Measurements from ENCODE around the gene MTHFD1L. TPM values are rescaled to one million over a fixed set of nuclear protein-coding genes. Genes with fewer than 3 reads are reported as not detected.

The MTHFD1L gene
- polyA plus RNA-seq, 2 of the 4 experiments (the other 2 are of a cell fraction): 27.2 to 63.2 TPM

GRCh38 chr6:151069641-151070040, 204.1 kb downstream of the MTHFD1L start:
- DNase-seq (ENCODE audit: low read depth in 1 of 2, low spot score in 1 of 2) (no peak), FAIRE-seq (no peak), ATAC-seq (no peak)
- no peak overlapping the region for H3K4me3 ChIP-seq
- peak overlapping the region; percentile 90 to 98 for H3K27ac ChIP-seq
- CTCF ChIA-PET: interaction anchor here (1.8 to 7.5 kb wide), 2 partner anchors 9 to 255 kb away, joined by 5 to 43 read pairs; no protein-coding TSS in a partner anchor
- 93% methylated on average over 8 of the region's 8 CpGs for WGBS (ENCODE audit: missing lambda C conversion rate)
- POLR2A ChIA-PET: interaction anchor here (0.6 to 1.6 kb wide), 2 partner anchors 25 to 41 kb away, joined by 4 to 6 read pairs; no protein-coding TSS in a partner anchor
- TF ChIP-seq RAD21 (conservative IDR thresholded peaks at IDR 0.05 in 1 of 2, IDR thresholded peaks at IDR 0.05 in 1 of 2): no peak
- 0 out of 2 replicates have a peak, but pooled peaks have one; percentile 4 for TF ChIP-seq ATOH8 (CRISPR knock-in tag; IDR thresholded peaks at IDR 0.05; ENCODE audit: low read depth)
- no peak for TF ChIP-seq FOSB (CRISPR knock-in tag; IDR thresholded peaks at IDR 0.05)
- no peaks in the 10 kb centered on the region for H3K9me3 ChIP-seq
- H3K4me2 ChIP-seq: peak overlapping the region; percentile 79
- H3K4me1 ChIP-seq: peaks cover 51% of the 10 kb centered on the region

GRCh38 chr6:151070631-151071051, 205.1 kb downstream of the MTHFD1L start:
- Histone ChIP-seq H3K27ac (peak overlapping the region; percentile 90 to 98), H3K9me3 (peaks cover 3% of the 10 kb centered on the region; the same call in 1 of the 3 replicates), H3K4me1 (peaks cover 49% of the 10 kb centered on the region), H3K4me3 (0 out of 3 replicates have a peak overlapping the region, but pooled peaks have one; percentile 8), H3K4me2 (peak overlapping the region; percentile 79)
- TF ChIP-seq GATA3 (IDR thresholded peaks at IDR 0.05; ENCODE audit: borderline replicate concordance) (peak; percentile 25; the same call in 1 of the 2 replicates), NPAS2 (CRISPR knock-in tag; IDR thresholded peaks at IDR 0.05; ENCODE audit: borderline replicate concordance) (no peak), EP300 (IDR thresholded peaks at IDR 0.05) (peak in 1 of 2 experiments; percentile 37; a peak in 1 of 5 replicates), FOSL2 (IDR thresholded peaks at IDR 0.05) (no peak), FOSL2 (CRISPR knock-in tag; IDR thresholded peaks at IDR 0.05) (peak; percentile 27; the same call in 1 of the 2 replicates), HOXB5 (CRISPR knock-in tag; IDR thresholded peaks at IDR 0.05) (peak; percentile 31; the same call in 1 of the 2 replicates), CEBPB (IDR thresholded peaks at IDR 0.05) (0 out of 4 replicates have a peak, but pooled peaks of 1 of the 2 experiments have one; percentile 14), TFCP2L1 (CRISPR knock-in tag; IDR thresholded peaks at IDR 0.05) (no peak)
- FAIRE-seq (no peak), DNase-seq (ENCODE audit: low read depth in 1 of 2, low spot score in 1 of 2) (peak in 1 of 2 experiments; percentile 72), ATAC-seq (peak in 1 of 2 experiments; percentile 33; a peak in 3 of 6 replicates)
- CTCF ChIA-PET: interaction anchor here (1.2 to 7.5 kb wide), 4 partner anchors 10 to 254 kb away, joined by 3 to 43 read pairs (median 6); no protein-coding TSS in a partner anchor
- 36% methylated on average over 3 of the region's 3 CpGs for WGBS (ENCODE audit: missing lambda C conversion rate)
- POLR2A ChIA-PET: no interaction called here

- ATAC-seq: no peak
- Histone ChIP-seq H3K9me3 (peaks cover 3% of the 10 kb centered on the region; the same call in 1 of the 3 replicates), H3K4me2 (peak overlapping the region; percentile 79), H3K27ac (peak overlapping the region; percentile 90 to 98), H3K4me3 (0 out of 3 replicates have a peak overlapping the region, but pooled peaks have one; percentile 8), H3K4me1 (peaks cover 48% of the 10 kb centered on the region)
- ChIA-PET POLR2A (no interaction called here), CTCF (interaction anchor here (1.2 to 7.5 kb wide), 3 partner anchors 11 to 254 kb away, joined by 3 to 43 read pairs (median 6); no protein-coding TSS in a partner anchor)
- WGBS (ENCODE audit: missing lambda C conversion rate): 16% methylated on average over 8 of the region's 8 CpGs
- FAIRE-seq: no peak
- TF ChIP-seq ATOH8 (CRISPR knock-in tag; IDR thresholded peaks at IDR 0.05; ENCODE audit: low read depth) (no peak), HOXA7 (CRISPR knock-in tag; IDR thresholded peaks at IDR 0.05) (0 out of 2 replicates have a peak, but pooled peaks have one; percentile 23), ESRRA (IDR thresholded peaks at IDR 0.05; ENCODE audit: borderline replicate concordance, low read length) (no peak), RARB (CRISPR knock-in tag; IDR thresholded peaks at IDR 0.05) (0 out of 2 replicates have a peak, but pooled peaks have one; percentile 50), HOXB5 (CRISPR knock-in tag; IDR thresholded peaks at IDR 0.05) (peak; percentile 65; the same call in 1 of the 2 replicates), SREBF2 (IDR thresholded peaks at IDR 0.05) (no peak), MAX (IDR thresholded peaks at IDR 0.05) (0 out of 2 replicates have a peak, but pooled peaks have one; percentile 33)
- peak in 1 of 2 experiments; percentile 79 for DNase-seq (ENCODE audit: low read depth in 1 of 2, low spot score in 1 of 2)
Measured at GRCh38 chr6:151071295-151071694, 205.8 kb downstream of the MTHFD1L start.

GRCh38 chr6:151073146-151073545, 207.6 kb downstream of the MTHFD1L start:
- POLR2A ChIA-PET: no interaction called here
- no peak for TF ChIP-seq BHLHE40 (IDR thresholded peaks at IDR 0.05; ENCODE audit: low read depth, low read length)
- TF ChIP-seq PBX3 (IDR thresholded peaks at IDR 0.05): no peak
- no peak for TF ChIP-seq E2F6 (IDR thresholded peaks at IDR 0.05; ENCODE audit: borderline replicate concordance, low read depth)
- no peak for TF ChIP-seq RAD21 (conservative IDR thresholded peaks at IDR 0.05 in 1 of 2, IDR thresholded peaks at IDR 0.05 in 1 of 2)
- TF ChIP-seq CHD4 (IDR thresholded peaks at IDR 0.05; ENCODE audit: borderline replicate concordance): no peak
- TF ChIP-seq HOXB5 (CRISPR knock-in tag; IDR thresholded peaks at IDR 0.05): no peak
- TF ChIP-seq KDM1A (IDR thresholded peaks at IDR 0.05; ENCODE audit: low read depth): no peak
- TF ChIP-seq JUN (IDR thresholded peaks at IDR 0.05): no peak
- TF ChIP-seq FOSL2 (IDR thresholded peaks at IDR 0.05): no peak
- TF ChIP-seq FOSL2 (CRISPR knock-in tag; IDR thresholded peaks at IDR 0.05): no peak
- no peak for TF ChIP-seq NPAS2 (CRISPR knock-in tag; IDR thresholded peaks at IDR 0.05; ENCODE audit: borderline replicate concordance)
- no peak for TF ChIP-seq HOXA7 (CRISPR knock-in tag; IDR thresholded peaks at IDR 0.05)
- TF ChIP-seq EP300 (IDR thresholded peaks at IDR 0.05): no peak
- no peak for TF ChIP-seq JUNB (IDR thresholded peaks at IDR 0.05)
- no peak for TF ChIP-seq HES2 (IDR thresholded peaks at IDR 0.05)
- no peak for TF ChIP-seq HOXB13 (CRISPR knock-in tag; IDR thresholded peaks at IDR 0.05; ENCODE audit: low read depth)

More at GRCh38 chr6:151073146-151073545, 207.6 kb downstream of the MTHFD1L start:
- FAIRE-seq (no peak), ATAC-seq (no peak), DNase-seq (ENCODE audit: low read depth in 1 of 2, low spot score in 1 of 2) (no peak)
- 69% methylated on average over 4 of the region's 4 CpGs for WGBS (ENCODE audit: missing lambda C conversion rate)
- peaks cover 37% of the 10 kb centered on the region for H3K4me1 ChIP-seq
- no peak overlapping the region for H3K4me2 ChIP-seq
- peak overlapping the region; percentile 34 to 67; a peak in 4 of 6 replicates for H3K27ac ChIP-seq
- CTCF ChIA-PET: interaction anchor here (7.5 kb wide), 1 partner anchor 252 kb away, joined by 43 read pairs; no protein-coding TSS in a partner anchor
- peaks cover 11% of the 10 kb centered on the region; the same call in 2 of the 3 replicates for H3K9me3 ChIP-seq
- no peak overlapping the region for H3K4me3 ChIP-seq
